PC-9 (cell line): ENCODE measurements around the gene EPHB3.

ENCODE experiments used
- EZH2 ChIP-seq: fragments of 200-600 bp; sonication (generic); IDR thresholded peaks from 2 replicates; pipeline ENCODE4 v1.8.0; 2017; ENCODE audit warnings: antibody characterized with exemption, low read depth
- TF ChIP-seq, protein P1 (sequence below): fragments of 200-600 bp; sonication (generic); conservative IDR thresholded peaks from 2 replicates; pipeline ENCODE4 v1.6.1; 2017; ENCODE audit warnings: mixed run types, antibody characterized with exemption, mild to moderate bottlenecking, moderate library complexity

DNA sequence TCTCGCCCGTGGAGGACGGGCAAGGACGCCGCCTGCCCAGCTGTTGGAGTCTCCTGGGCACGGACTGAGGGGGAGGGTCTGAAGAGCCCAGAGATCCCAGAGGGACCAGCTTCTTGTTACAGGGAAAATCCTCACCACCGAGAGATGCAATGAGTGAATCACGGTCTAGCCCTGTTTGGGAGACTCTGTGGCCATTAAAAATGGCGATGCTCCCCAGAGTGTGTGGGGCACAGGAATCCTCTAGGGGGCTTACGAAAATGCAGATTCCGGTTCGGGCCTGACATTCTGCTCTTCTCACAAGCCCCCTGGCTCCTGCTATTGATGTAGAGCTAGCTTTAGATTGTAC lies 35.5 kb upstream of the EPHB3 start:
- TF ChIP-seq, protein P1, sequence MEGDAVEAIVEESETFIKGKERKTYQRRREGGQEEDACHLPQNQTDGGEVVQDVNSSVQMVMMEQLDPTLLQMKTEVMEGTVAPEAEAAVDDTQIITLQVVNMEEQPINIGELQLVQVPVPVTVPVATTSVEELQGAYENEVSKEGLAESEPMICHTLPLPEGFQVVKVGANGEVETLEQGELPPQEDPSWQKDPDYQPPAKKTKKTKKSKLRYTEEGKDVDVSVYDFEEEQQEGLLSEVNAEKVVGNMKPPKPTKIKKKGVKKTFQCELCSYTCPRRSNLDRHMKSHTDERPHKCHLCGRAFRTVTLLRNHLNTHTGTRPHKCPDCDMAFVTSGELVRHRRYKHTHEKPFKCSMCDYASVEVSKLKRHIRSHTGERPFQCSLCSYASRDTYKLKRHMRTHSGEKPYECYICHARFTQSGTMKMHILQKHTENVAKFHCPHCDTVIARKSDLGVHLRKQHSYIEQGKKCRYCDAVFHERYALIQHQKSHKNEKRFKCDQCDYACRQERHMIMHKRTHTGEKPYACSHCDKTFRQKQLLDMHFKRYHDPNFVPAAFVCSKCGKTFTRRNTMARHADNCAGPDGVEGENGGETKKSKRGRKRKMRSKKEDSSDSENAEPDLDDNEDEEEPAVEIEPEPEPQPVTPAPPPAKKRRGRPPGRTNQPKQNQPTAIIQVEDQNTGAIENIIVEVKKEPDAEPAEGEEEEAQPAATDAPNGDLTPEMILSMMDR = no peak
- TF ChIP-seq EZH2 = no peak
